ENCODE data around the gene POU2F1.

Gene POU2F1

GRCh38 chr1:167332503-167332902 is 111.8 kb downstream of the POU2F1 start:
- no peak overlapping the region for H3K27ac ChIP-seq (ENCODE audit: low read length, poor library complexity, severe bottlenecking)
- no peak for DNase-seq
- H3K9me3 ChIP-seq (ENCODE audit: control insufficient read depth, low read length), result peaks cover 5% of the 10 kb centered on the region
- peaks cover 1% of the 10 kb centered on the region for H3K4me1 ChIP-seq (ENCODE audit: control insufficient read depth, insufficient read depth, low read depth, low read length)
- peaks cover 0 to 9% of the 10 kb centered on the region in 2 experiments for H3K36me3 ChIP-seq (ENCODE audit: control insufficient read depth in 1 of 2, insufficient read depth in 2 of 2, low read depth in 1 of 2, low read length in 2 of 2)
- 64% methylated on average over 1 of the region's 1 CpG for WGBS
- H3K23ac ChIP-seq (ENCODE audit: low read length in 2 of 2), result no peak overlapping the region
- no peak overlapping the region for H2BK5ac ChIP-seq (ENCODE audit: low read depth, low read length, poor library complexity, severe bottlenecking)
- H2BK12ac ChIP-seq (ENCODE audit: low read length in 2 of 2), result no peak overlapping the region
- no peak overlapping the region for H3K14ac ChIP-seq (ENCODE audit: low read length in 2 of 2)
- no peak overlapping the region for H3K4ac ChIP-seq (ENCODE audit: low read depth in 1 of 2, low read length in 2 of 2)
- H2BK15ac ChIP-seq (ENCODE audit: low read depth, poor library complexity, severe bottlenecking), result no peak overlapping the region
- H2AFZ ChIP-seq (ENCODE audit: low read depth, low read length), result no peak overlapping the region
- peaks cover 5% of the 10 kb centered on the region for H3K79me1 ChIP-seq (replicated peaks; ENCODE audit: low read length, poor library complexity, severe bottlenecking)
- no peak overlapping the region for H3K18ac ChIP-seq (ENCODE audit: low read depth in 1 of 2, low read length in 2 of 2)
- H4K8ac ChIP-seq (ENCODE audit: low read length), result no peak overlapping the region
- H3K9ac ChIP-seq (ENCODE audit: low read length), result no peak overlapping the region
- no peak overlapping the region for H2AK5ac ChIP-seq (ENCODE audit: low read length, severe bottlenecking)
- no peak overlapping the region for H3K4me2 ChIP-seq (ENCODE audit: low read length, poor library complexity, severe bottlenecking)
- no peak overlapping the region for H3K4me3 ChIP-seq (ENCODE audit: insufficient read depth in 1 of 2, low read depth in 1 of 2, low read length in 2 of 2)
- no peak overlapping the region for H2BK120ac ChIP-seq (ENCODE audit: low read depth, low read length)
- H3K27me3 ChIP-seq (ENCODE audit: control insufficient read depth in 1 of 2, insufficient read depth in 1 of 2, low read length in 2 of 2), result no peaks in the 10 kb centered on the region
- no peak overlapping the region for H4K91ac ChIP-seq (ENCODE audit: low read length)

- Histone ChIP-seq H3K27ac (ENCODE audit: low read length, poor library complexity, severe bottlenecking) (no peak overlapping the region), H2BK120ac (ENCODE audit: low read depth, low read length) (no peak overlapping the region), H3K18ac (ENCODE audit: low read depth in 1 of 2, low read length in 2 of 2) (no peak overlapping the region), H3K4me2 (ENCODE audit: low read length, poor library complexity, severe bottlenecking) (no peak overlapping the region), H2AK5ac (ENCODE audit: low read length, severe bottlenecking) (no peak overlapping the region), H2BK12ac (ENCODE audit: low read length in 2 of 2) (no peak overlapping the region), H3K4ac (ENCODE audit: low read depth in 1 of 2, low read length in 2 of 2) (no peak overlapping the region), H3K9ac (ENCODE audit: low read length) (no peak overlapping the region), H3K36me3 (ENCODE audit: control insufficient read depth in 1 of 2, insufficient read depth in 2 of 2, low read depth in 1 of 2, low read length in 2 of 2) (peaks cover 0 to 12% of the 10 kb centered on the region in 2 experiments), H3K27me3 (ENCODE audit: control insufficient read depth in 1 of 2, insufficient read depth in 1 of 2, low read length in 2 of 2) (no peaks in the 10 kb centered on the region), H3K4me1 (ENCODE audit: control insufficient read depth, insufficient read depth, low read depth, low read length) (peaks cover 1% of the 10 kb centered on the region), H4K91ac (ENCODE audit: low read length) (no peak overlapping the region), H2BK15ac (ENCODE audit: low read depth, poor library complexity, severe bottlenecking) (no peak overlapping the region), H3K23ac (ENCODE audit: low read length in 2 of 2) (no peak overlapping the region), H3K14ac (ENCODE audit: low read length in 2 of 2) (no peak overlapping the region), H4K8ac (ENCODE audit: low read length) (no peak overlapping the region), H3K79me1 (replicated peaks; ENCODE audit: low read length, poor library complexity, severe bottlenecking) (peaks cover 5% of the 10 kb centered on the region), H2AFZ (ENCODE audit: low read depth, low read length) (no peak overlapping the region), H2BK5ac (ENCODE audit: low read depth, low read length, poor library complexity, severe bottlenecking) (no peak overlapping the region), H3K4me3 (ENCODE audit: insufficient read depth in 1 of 2, low read depth in 1 of 2, low read length in 2 of 2) (no peak overlapping the region), H3K9me3 (ENCODE audit: control insufficient read depth, low read length) (peaks cover 9% of the 10 kb centered on the region)
- DNase-seq, result no peak
- WGBS, result 100% methylated on average over 2 of the region's 2 CpGs
These were observed 112.4 kb downstream of the POU2F1 start for GRCh38 chr1:167333124-167333523.

GRCh38 chr1:167333703-167334102 is 113.0 kb downstream of the POU2F1 start:
- Histone ChIP-seq H3K9me3 (ENCODE audit: control insufficient read depth, low read length) (peaks cover 9% of the 10 kb centered on the region), H3K4ac (ENCODE audit: low read depth in 1 of 2, low read length in 2 of 2) (no peak overlapping the region), H2BK12ac (ENCODE audit: low read length in 2 of 2) (no peak overlapping the region), H3K27ac (ENCODE audit: low read length, poor library complexity, severe bottlenecking) (no peak overlapping the region), H4K8ac (ENCODE audit: low read length) (no peak overlapping the region), H3K27me3 (ENCODE audit: control insufficient read depth in 1 of 2, insufficient read depth in 1 of 2, low read length in 2 of 2) (no peaks in the 10 kb centered on the region), H3K4me1 (ENCODE audit: control insufficient read depth, insufficient read depth, low read depth, low read length) (peaks cover 1% of the 10 kb centered on the region), H2BK120ac (ENCODE audit: low read depth, low read length) (no peak overlapping the region), H2BK5ac (ENCODE audit: low read depth, low read length, poor library complexity, severe bottlenecking) (no peak overlapping the region), H3K14ac (ENCODE audit: low read length in 2 of 2) (no peak overlapping the region), H3K18ac (ENCODE audit: low read depth in 1 of 2, low read length in 2 of 2) (no peak overlapping the region), H2AK5ac (ENCODE audit: low read length, severe bottlenecking) (no peak overlapping the region), H3K4me3 (ENCODE audit: insufficient read depth in 1 of 2, low read depth in 1 of 2, low read length in 2 of 2) (no peak overlapping the region), H4K91ac (ENCODE audit: low read length) (no peak overlapping the region), H3K4me2 (ENCODE audit: low read length, poor library complexity, severe bottlenecking) (no peak overlapping the region), H3K23ac (ENCODE audit: low read length in 2 of 2) (no peak overlapping the region), H2BK15ac (ENCODE audit: low read depth, poor library complexity, severe bottlenecking) (no peak overlapping the region), H3K9ac (ENCODE audit: low read length) (no peak overlapping the region), H3K36me3 (ENCODE audit: control insufficient read depth in 1 of 2, insufficient read depth in 2 of 2, low read depth in 1 of 2, low read length in 2 of 2) (peaks cover 0 to 12% of the 10 kb centered on the region in 2 experiments), H3K79me1 (replicated peaks; ENCODE audit: low read length, poor library complexity, severe bottlenecking) (peaks cover 5% of the 10 kb centered on the region), H2AFZ (ENCODE audit: low read depth, low read length) (no peak overlapping the region)
- 100% methylated on average over 1 of the region's 1 CpG for WGBS
- no peak for DNase-seq

DNA sequence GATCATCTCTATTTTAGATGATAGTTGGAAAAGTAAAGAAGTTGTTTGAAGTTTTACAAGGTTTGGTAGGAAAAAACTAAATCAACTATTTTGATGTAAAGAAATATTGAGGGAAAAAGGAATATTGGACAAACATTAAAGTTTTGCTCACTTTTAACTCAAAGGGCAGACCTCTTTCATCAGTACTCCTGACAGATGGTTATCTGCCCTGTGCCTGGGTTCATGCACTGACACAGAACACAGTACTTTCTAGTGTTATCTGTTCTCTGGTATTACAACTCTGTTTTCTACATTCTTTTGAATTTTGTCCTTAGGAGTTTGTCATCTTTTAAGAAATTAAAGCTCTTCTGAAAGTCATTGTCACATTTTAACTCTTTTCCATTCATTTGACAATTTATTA is 118.7 kb downstream of the POU2F1 start:
- H3K4me1 ChIP-seq (ENCODE audit: control insufficient read depth, insufficient read depth, low read depth, low read length), result no peaks in the 10 kb centered on the region
- H2AFZ ChIP-seq (ENCODE audit: low read depth, low read length), result no peak overlapping the region
- H3K9me3 ChIP-seq (ENCODE audit: control insufficient read depth, low read length), result peaks cover 9% of the 10 kb centered on the region
- no peak overlapping the region for H2BK12ac ChIP-seq (ENCODE audit: low read length in 2 of 2)
- H2BK5ac ChIP-seq (ENCODE audit: low read depth, low read length, poor library complexity, severe bottlenecking), result no peak overlapping the region
- no peak overlapping the region for H3K27ac ChIP-seq (ENCODE audit: low read length, poor library complexity, severe bottlenecking)
- no peak overlapping the region for H2AK5ac ChIP-seq (ENCODE audit: low read length, severe bottlenecking)
- H4K8ac ChIP-seq (ENCODE audit: low read length), result no peak overlapping the region
- no peak overlapping the region for H3K4me2 ChIP-seq (ENCODE audit: low read length, poor library complexity, severe bottlenecking)
- no peak overlapping the region for H3K4me3 ChIP-seq (ENCODE audit: insufficient read depth in 1 of 2, low read depth in 1 of 2, low read length in 2 of 2)
- no peak overlapping the region for H3K23ac ChIP-seq (ENCODE audit: low read length in 2 of 2)
- H3K36me3 ChIP-seq (ENCODE audit: control insufficient read depth in 1 of 2, insufficient read depth in 2 of 2, low read depth in 1 of 2, low read length in 2 of 2), result peaks cover 4% of the 10 kb centered on the region in 2 experiments
- no peak overlapping the region for H3K14ac ChIP-seq (ENCODE audit: low read length in 2 of 2)
- peaks cover 11% of the 10 kb centered on the region for H3K79me1 ChIP-seq (replicated peaks; ENCODE audit: low read length, poor library complexity, severe bottlenecking)
- no peak overlapping the region for H3K9ac ChIP-seq (ENCODE audit: low read length)
- no peaks in the 10 kb centered on the region for H3K27me3 ChIP-seq (ENCODE audit: control insufficient read depth in 1 of 2, insufficient read depth in 1 of 2, low read length in 2 of 2)
- H2BK15ac ChIP-seq (ENCODE audit: low read depth, poor library complexity, severe bottlenecking), result no peak overlapping the region
- no peak overlapping the region for H4K91ac ChIP-seq (ENCODE audit: low read length)
- no peak overlapping the region for H3K4ac ChIP-seq (ENCODE audit: low read depth in 1 of 2, low read length in 2 of 2)
- no peak overlapping the region for H3K18ac ChIP-seq (ENCODE audit: low read depth in 1 of 2, low read length in 2 of 2)
- H2BK120ac ChIP-seq (ENCODE audit: low read depth, low read length), result no peak overlapping the region
- DNase-seq, result no peak

All from mesenchymal stem cell (in vitro differentiated cells and primary cell).